H1 (cell line): ENCODE results near the gene SS18. TPM values are rescaled to one million over a fixed set of nuclear protein-coding genes. Genes with fewer than 3 reads are reported as not detected.

Experiments
- EP300 ChIP-seq, 2 experiments: IDR thresholded peaks; 1 replicate in 1 of 2; 2 replicates in 1 of 2; pipeline ENCODE4 v1.6.1; 2011 to 2012; ENCODE audit warnings: low read depth in 2 of 2, low read length in 2 of 2, mild to moderate bottlenecking in 2 of 2, borderline replicate concordance in 1 of 2, inconsistent platforms in 1 of 2, moderate library complexity in 1 of 2
- EZH2 ChIP-seq: fragments of 200-600 bp; sonication (generic); IDR thresholded peaks from 2 replicates; pipeline ENCODE4 v1.7.1; 2012; ENCODE audit warnings: low read depth, mild to moderate bottlenecking, moderate library complexity, low read length, inconsistent platforms; ENCODE audit not compliant: severe bottlenecking
- GTF2F1 ChIP-seq: IDR thresholded peaks from 2 replicates; pipeline ENCODE4 v1.6.1; 2012; ENCODE audit warnings: low read depth, low read length, improper control_type of control experiment, borderline replicate concordance
- JUN ChIP-seq: IDR thresholded peaks from 2 replicates; pipeline ENCODE4 v1.6.1; 2011; ENCODE audit warnings: low read depth, mild to moderate bottlenecking, improper control_type of control experiment, low read length
- MAFK ChIP-seq: IDR thresholded peaks from 2 replicates; pipeline ENCODE4 v1.6.1; 2012; ENCODE audit warnings: low read depth, mild to moderate bottlenecking, improper control_type of control experiment, low read length
- POLR2A ChIP-seq, 2 experiments: IDR thresholded peaks; 1 replicate in 1 of 2; 2 replicates in 1 of 2; pipeline ENCODE4 v1.6.1; 2011; ENCODE audit warnings: low read depth in 2 of 2, low read length in 2 of 2, mild to moderate bottlenecking in 2 of 2; ENCODE audit errors: control extremely low read depth in 1 of 2
- RFX5 ChIP-seq: IDR thresholded peaks from 2 replicates; pipeline ENCODE4 v1.6.1; 2011; ENCODE audit warnings: low read depth, low read length, improper control_type of control experiment, borderline replicate concordance
- TCF12 ChIP-seq: IDR thresholded peaks from 2 replicates; pipeline ENCODE4 v1.6.1; 2011; ENCODE audit warnings: low read depth, mild to moderate bottlenecking, low read length
- polyA plus RNA-seq, 7 experiments: library from polyadenylated mRNA; depleted of rRNA in 3 of 7; stranded (reverse) in 5 of 7; unstranded in 2 of 7; fragments of >200 nt in 5 of 7; fragments of 200-250 nt in 2 of 7; gene quantifications; 1 replicate in 5 of 7; 2 replicates in 1 of 7; 4 replicates in 1 of 7; pipeline versions ENCODE4 v1.2.1 to v1.2.3, GENCODE V29; 2011 to 2013; ENCODE audit warnings: missing spikeins in 2 of 7, mixed read lengths in 2 of 7
- total RNA-seq: library from RNA; stranded (reverse); fragmentation: NEBNext Ultra II Directional; extraction: Animal tissue kit (Norgen Biotek cat#: 25700); gene quantifications from 2 replicates; pipeline ENCODE4 v1.2.1, GENCODE V29; 2021
- TF ChIP-seq, protein P1 (sequence below), 3 experiments: IDR thresholded peaks; 1 replicate in 2 of 3; 2 replicates in 1 of 3; pipeline versions ENCODE4 v1.5.1 to v1.6.1; 2011; ENCODE audit warnings: low read length in 3 of 3, mild to moderate bottlenecking in 3 of 3, inconsistent platforms in 2 of 3, low read depth in 1 of 3, moderate library complexity in 1 of 3; ENCODE audit not compliant: insufficient read depth in 1 of 3; ENCODE audit errors: control extremely low read depth in 1 of 3

SS18 gene
- total and polyA plus RNA-seq, 2 of the 8 experiments (the other 6 are each of a cell fraction or from before 2014, with no cell fraction given), result 83.5 to 106 TPM

DNA sequence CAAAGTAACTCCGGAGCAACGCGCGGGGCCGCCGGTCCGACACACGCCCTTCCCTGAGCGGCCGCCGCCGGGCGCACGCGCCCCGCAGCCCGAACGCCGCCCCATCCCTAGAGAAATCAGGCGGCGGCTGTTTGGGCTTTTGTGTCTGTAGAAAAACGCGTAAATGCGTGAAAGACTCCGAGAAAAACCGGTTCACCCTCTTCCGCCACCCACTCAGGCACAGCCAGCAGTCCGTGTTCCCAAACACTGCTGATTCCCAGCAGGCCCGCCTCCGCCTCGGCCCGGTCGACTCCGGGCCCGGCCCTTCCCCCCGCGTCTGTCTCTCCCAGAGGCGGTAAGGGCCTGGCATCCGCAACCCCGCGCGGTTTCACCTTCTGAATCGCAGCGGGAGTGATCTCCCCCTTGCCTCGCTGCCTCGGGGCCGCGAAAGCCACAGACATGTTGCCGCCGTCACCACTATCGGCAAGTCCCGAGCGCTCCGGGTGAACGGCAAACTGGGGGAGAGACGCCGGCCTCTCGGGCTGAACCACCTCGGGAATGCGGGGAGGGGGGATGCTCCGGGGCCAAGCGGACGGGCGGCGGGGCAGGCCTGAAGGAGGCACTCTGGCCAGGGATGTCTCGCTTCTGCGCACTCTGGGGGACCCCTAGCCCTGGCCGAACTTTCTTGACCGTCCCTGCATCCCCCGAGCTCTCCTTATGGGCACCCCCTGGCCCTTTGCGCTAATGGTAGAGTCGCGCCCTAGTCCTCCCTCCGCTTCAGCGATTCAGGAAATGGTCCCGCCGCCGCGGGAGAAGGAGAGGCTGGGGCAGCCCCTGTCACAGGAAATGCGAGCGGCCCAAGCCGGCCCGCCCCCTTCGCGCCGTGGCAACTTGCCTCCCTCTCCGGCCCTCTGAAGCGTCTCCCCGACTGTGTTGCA, at the start of gene SS18 (continued):
- TF ChIP-seq RFX5, result no peak
- peak; percentile 77 to 85 for TF ChIP-seq POLR2A (IDR thresholded peaks at IDR 0.05; ENCODE audit: control extremely low read depth in 1 of 2, low read depth in 2 of 2, low read length in 2 of 2)
- TF ChIP-seq EP300 (IDR thresholded peaks at IDR 0.05; ENCODE audit: borderline replicate concordance in 1 of 2, low read depth in 2 of 2, low read length in 2 of 2), result peak in 1 of 2 experiments; percentile 97; a peak in 2 of 3 replicates
- no peak for TF ChIP-seq MAFK
- 0 out of 2 replicates have a peak, but pooled peaks have one; percentile 59 for TF ChIP-seq GTF2F1
- no peak for TF ChIP-seq JUN
- TF ChIP-seq, protein P1, sequence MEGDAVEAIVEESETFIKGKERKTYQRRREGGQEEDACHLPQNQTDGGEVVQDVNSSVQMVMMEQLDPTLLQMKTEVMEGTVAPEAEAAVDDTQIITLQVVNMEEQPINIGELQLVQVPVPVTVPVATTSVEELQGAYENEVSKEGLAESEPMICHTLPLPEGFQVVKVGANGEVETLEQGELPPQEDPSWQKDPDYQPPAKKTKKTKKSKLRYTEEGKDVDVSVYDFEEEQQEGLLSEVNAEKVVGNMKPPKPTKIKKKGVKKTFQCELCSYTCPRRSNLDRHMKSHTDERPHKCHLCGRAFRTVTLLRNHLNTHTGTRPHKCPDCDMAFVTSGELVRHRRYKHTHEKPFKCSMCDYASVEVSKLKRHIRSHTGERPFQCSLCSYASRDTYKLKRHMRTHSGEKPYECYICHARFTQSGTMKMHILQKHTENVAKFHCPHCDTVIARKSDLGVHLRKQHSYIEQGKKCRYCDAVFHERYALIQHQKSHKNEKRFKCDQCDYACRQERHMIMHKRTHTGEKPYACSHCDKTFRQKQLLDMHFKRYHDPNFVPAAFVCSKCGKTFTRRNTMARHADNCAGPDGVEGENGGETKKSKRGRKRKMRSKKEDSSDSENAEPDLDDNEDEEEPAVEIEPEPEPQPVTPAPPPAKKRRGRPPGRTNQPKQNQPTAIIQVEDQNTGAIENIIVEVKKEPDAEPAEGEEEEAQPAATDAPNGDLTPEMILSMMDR (IDR thresholded peaks at IDR 0.05; ENCODE audit: control extremely low read depth in 1 of 3, insufficient read depth in 1 of 3, low read depth in 1 of 3, low read length in 3 of 3), result no peak
- TF ChIP-seq EZH2, result no peak
- TF ChIP-seq TCF12, result no peak
